Measurements from ENCODE around the gene MYL9.

The MYL9 gene

GRCh38 chr20:36526521-36527011 is 14.8 kb upstream of the MYL9 start:
- DNase-seq (ENCODE audit: low spot score): no peak

- no peak for DNase-seq (ENCODE audit: low spot score)
These were observed 13.8 kb upstream of the MYL9 start for GRCh38 chr20:36527331-36528125.

- no peak for DNase-seq (ENCODE audit: low spot score)
These were observed 13.0 kb upstream of the MYL9 start for GRCh38 chr20:36528176-36528874.

GRCh38 chr20:36528875-36529417 is 12.4 kb upstream of the MYL9 start:
- DNase-seq (ENCODE audit: low spot score): no peak

GRCh38 chr20:36532388-36532787 is 8.9 kb upstream of the MYL9 start:
- DNase-seq (ENCODE audit: low spot score): no peak

- no peak for DNase-seq (ENCODE audit: low spot score)
These were observed 8.5 kb upstream of the MYL9 start for GRCh38 chr20:36532822-36533221.

GRCh38 chr20:36538026-36538722 is 3.1 kb upstream of the MYL9 start:
- DNase-seq (ENCODE audit: low spot score): no peak

GRCh38 chr20:36540551-36541211 is 638 bp upstream of the MYL9 start:
- DNase-seq (ENCODE audit: low spot score): no peak

GRCh38 chr20:36541768-36542488 is 609 bp downstream of the MYL9 start:
- DNase-seq (ENCODE audit: low spot score): no peak

GRCh38 chr20:36542516-36543183 is 1.3 kb downstream of the MYL9 start:
- DNase-seq (ENCODE audit: low spot score): no peak

- peak; percentile 10 for DNase-seq (ENCODE audit: low spot score)
These were observed 2.1 kb downstream of the MYL9 start for GRCh38 chr20:36543184-36544133.

GRCh38 chr20:36544134-36545018 is 3.1 kb downstream of the MYL9 start:
- DNase-seq (ENCODE audit: low spot score): no peak

GRCh38 chr20:36546111-36546736 is 4.9 kb downstream of the MYL9 start:
- no peak for DNase-seq (ENCODE audit: low spot score)

- DNase-seq (ENCODE audit: low spot score): no peak
These were observed 6.1 kb downstream of the MYL9 start for GRCh38 chr20:36547186-36548005.

- DNase-seq (ENCODE audit: low spot score): no peak
These were observed 6.6 kb downstream of the MYL9 start for GRCh38 chr20:36548006-36548315.

GRCh38 chr20:36548704-36549627 is 7.6 kb downstream of the MYL9 start:
- DNase-seq (ENCODE audit: low spot score): no peak

All from globus pallidus (tissue), 1 donor.